ENCODE results near the gene MAML3. TPM values are rescaled to one million over a fixed set of nuclear protein-coding genes. Genes with fewer than 3 reads are reported as not detected.

MAML3 gene
- total RNA-seq, 1 donor from 2014 or later = 59.4 TPM

DNA sequence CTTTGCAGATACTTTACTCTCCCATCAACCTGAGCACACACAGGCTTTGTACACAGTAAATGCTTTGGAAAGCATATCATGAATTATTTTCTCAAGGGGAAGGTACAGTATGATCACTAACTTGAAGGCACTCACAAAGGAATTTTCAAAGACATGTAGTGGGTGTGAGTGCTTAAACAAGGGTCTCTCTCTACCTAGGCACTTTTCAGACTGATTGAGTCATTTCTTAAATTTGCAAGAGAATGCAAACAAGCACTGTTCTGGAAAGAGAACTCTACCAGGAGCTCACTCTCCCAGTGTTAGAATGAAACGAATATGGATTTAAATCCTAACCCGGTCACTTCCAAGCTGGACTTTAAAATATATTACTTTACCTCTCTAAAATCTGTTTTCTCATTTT is 85.7 kb downstream of the MAML3 start:
- H3K4me1 Mint-ChIP-seq (ENCODE audit: low read depth, unreplicated experiment) = peaks cover 33% of the 10 kb centered on the region
- H3K36me3 Mint-ChIP-seq (ENCODE audit: unreplicated experiment) = no peaks in the 10 kb centered on the region
- H3K9me3 Mint-ChIP-seq (ENCODE audit: unreplicated experiment) = peaks cover 24% of the 10 kb centered on the region
- peaks cover 14% of the 10 kb centered on the region for H3K27me3 Mint-ChIP-seq (ENCODE audit: unreplicated experiment)
- no peak for DNase-seq
- TF ChIP-seq, protein P1, sequence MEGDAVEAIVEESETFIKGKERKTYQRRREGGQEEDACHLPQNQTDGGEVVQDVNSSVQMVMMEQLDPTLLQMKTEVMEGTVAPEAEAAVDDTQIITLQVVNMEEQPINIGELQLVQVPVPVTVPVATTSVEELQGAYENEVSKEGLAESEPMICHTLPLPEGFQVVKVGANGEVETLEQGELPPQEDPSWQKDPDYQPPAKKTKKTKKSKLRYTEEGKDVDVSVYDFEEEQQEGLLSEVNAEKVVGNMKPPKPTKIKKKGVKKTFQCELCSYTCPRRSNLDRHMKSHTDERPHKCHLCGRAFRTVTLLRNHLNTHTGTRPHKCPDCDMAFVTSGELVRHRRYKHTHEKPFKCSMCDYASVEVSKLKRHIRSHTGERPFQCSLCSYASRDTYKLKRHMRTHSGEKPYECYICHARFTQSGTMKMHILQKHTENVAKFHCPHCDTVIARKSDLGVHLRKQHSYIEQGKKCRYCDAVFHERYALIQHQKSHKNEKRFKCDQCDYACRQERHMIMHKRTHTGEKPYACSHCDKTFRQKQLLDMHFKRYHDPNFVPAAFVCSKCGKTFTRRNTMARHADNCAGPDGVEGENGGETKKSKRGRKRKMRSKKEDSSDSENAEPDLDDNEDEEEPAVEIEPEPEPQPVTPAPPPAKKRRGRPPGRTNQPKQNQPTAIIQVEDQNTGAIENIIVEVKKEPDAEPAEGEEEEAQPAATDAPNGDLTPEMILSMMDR (IDR thresholded peaks at IDR 0.05; ENCODE audit: partially characterized antibody, unreplicated experiment) = no peak
- H3K4me3 Mint-ChIP-seq (ENCODE audit: unreplicated experiment) = no peak overlapping the region
- H3K27ac Mint-ChIP-seq (ENCODE audit: unreplicated experiment) = peak overlapping the region; percentile 5

GRCh38 chr4:140066031-140066930 is 87.7 kb downstream of the MAML3 start:
- Mint-ChIP-seq H3K4me3 (ENCODE audit: unreplicated experiment) (no peak overlapping the region), H3K27ac (ENCODE audit: unreplicated experiment) (no peak overlapping the region), H3K27me3 (ENCODE audit: unreplicated experiment) (peaks cover 7% of the 10 kb centered on the region)

GRCh38 chr4:140065393-140065792 is 88.6 kb downstream of the MAML3 start:
- no peak overlapping the region for H3K27ac Mint-ChIP-seq (ENCODE audit: unreplicated experiment)
- peaks cover 1% of the 10 kb centered on the region for H3K27me3 Mint-ChIP-seq (ENCODE audit: unreplicated experiment)
- TF ChIP-seq, protein P1 (IDR thresholded peaks at IDR 0.05; ENCODE audit: partially characterized antibody, unreplicated experiment) = no peak
- H3K4me1 Mint-ChIP-seq (ENCODE audit: low read depth, unreplicated experiment) = peaks cover 26% of the 10 kb centered on the region
- no peak overlapping the region for H3K4me3 Mint-ChIP-seq (ENCODE audit: unreplicated experiment)
- H3K36me3 Mint-ChIP-seq (ENCODE audit: unreplicated experiment) = no peaks in the 10 kb centered on the region
- no peak for DNase-seq
- peaks cover 6% of the 10 kb centered on the region for H3K9me3 Mint-ChIP-seq (ENCODE audit: unreplicated experiment)

More at GRCh38 chr4:140066031-140066930, 87.7 kb downstream of the MAML3 start:
- no peaks in the 10 kb centered on the region for H3K36me3 Mint-ChIP-seq (ENCODE audit: unreplicated experiment)
- TF ChIP-seq, protein P1 (IDR thresholded peaks at IDR 0.05; ENCODE audit: partially characterized antibody, unreplicated experiment) = no peak
- no peak for DNase-seq
- peaks cover 30% of the 10 kb centered on the region for H3K4me1 Mint-ChIP-seq (ENCODE audit: low read depth, unreplicated experiment)
- H3K9me3 Mint-ChIP-seq (ENCODE audit: unreplicated experiment) = peaks cover 15% of the 10 kb centered on the region

GRCh38 chr4:140061659-140062289 is 92.2 kb downstream of the MAML3 start:
- Mint-ChIP-seq H3K36me3 (ENCODE audit: unreplicated experiment) (no peaks in the 10 kb centered on the region), H3K9me3 (ENCODE audit: unreplicated experiment) (peaks cover 1% of the 10 kb centered on the region), H3K4me1 (ENCODE audit: low read depth, unreplicated experiment) (peaks cover 29% of the 10 kb centered on the region), H3K4me3 (ENCODE audit: unreplicated experiment) (no peak overlapping the region), H3K27me3 (ENCODE audit: unreplicated experiment) (no peaks in the 10 kb centered on the region), H3K27ac (ENCODE audit: unreplicated experiment) (no peak overlapping the region)
- TF ChIP-seq, protein P1 (IDR thresholded peaks at IDR 0.05; ENCODE audit: partially characterized antibody, unreplicated experiment) = no peak
- DNase-seq = no peak

- H3K27ac Mint-ChIP-seq (ENCODE audit: unreplicated experiment) = no peak overlapping the region
- H3K4me1 Mint-ChIP-seq (ENCODE audit: low read depth, unreplicated experiment) = peaks cover 29% of the 10 kb centered on the region
Observed at GRCh38 chr4:140061194-140061593, 92.8 kb downstream of the MAML3 start.

More at GRCh38 chr4:140061194-140061593, 92.8 kb downstream of the MAML3 start:
- H3K27me3 Mint-ChIP-seq (ENCODE audit: unreplicated experiment) = no peaks in the 10 kb centered on the region
- TF ChIP-seq, protein P1 (IDR thresholded peaks at IDR 0.05; ENCODE audit: partially characterized antibody, unreplicated experiment) = no peak
- H3K4me3 Mint-ChIP-seq (ENCODE audit: unreplicated experiment) = no peak overlapping the region
- peaks cover 1% of the 10 kb centered on the region for H3K9me3 Mint-ChIP-seq (ENCODE audit: unreplicated experiment)
- no peak for DNase-seq
- no peaks in the 10 kb centered on the region for H3K36me3 Mint-ChIP-seq (ENCODE audit: unreplicated experiment)
